Left cardiac atrium (tissue), 4 donors: ENCODE results near the gene WDR70. TPM values are rescaled to one million over a fixed set of nuclear protein-coding genes. Genes with fewer than 3 reads are reported as not detected.
"Not testable (repeated sequence)": the region's sequence is repeated elsewhere in the genome, so short reads cannot be mapped to it uniquely, and the experiment has no call there.

Experiments used
- ATAC-seq, 2 donors: fragments of 200-7000 bp; cut with Tn5 transposase; one replicate each; pipeline ENCODE4 v1.9.1; 2020; ENCODE audit warnings: mild to moderate bottlenecking in 2 of 2, moderate library complexity in 2 of 2
- DNase-seq: peaks from one replicate; pipeline ENCODE4 v3.0.0-alpha.2; 2020
- intact Hi-C, 2 donors: fragments of 100-400 bp; cut with DNase I; formaldehyde crosslinking; loops; one replicate each; pipeline versions ENCODE4 v1.14.1 to v1.15.1; 2022 to 2023
- total RNA-seq, 2 donors: library from RNA; stranded (reverse); fragmentation: NEBNext Ultra II Directional; extraction: Animal tissue kit (Norgen Biotek cat#: 25700); gene quantifications; one replicate each; pipeline ENCODE4 v1.2.1, GENCODE V29; 2021
- donor health status: DM: no; HTN: yes; CAD: no.
- donor health status: DM: no; HTN: yes; CAD: no; lungs with severe emphysema.
- donor health status: DM: yes; HTN: yes; CAD: no.
- donor health status: Dilated cardiomyopathy.

Gene WDR70
- total RNA-seq, 2 donors from 2014 or later = 14.5 TPM

GRCh38 chr5:37495668-37496347 is 116.7 kb downstream of the WDR70 start:
- DNase-seq (no peak), ATAC-seq (no peak)
- intact Hi-C loops = no loop called here

GRCh38 chr5:37496902-37497445 is 117.9 kb downstream of the WDR70 start:
- intact Hi-C loops = no loop called here
- ATAC-seq (no peak), DNase-seq (no peak)

GRCh38 chr5:37501152-37501551 is 122.0 kb downstream of the WDR70 start:
- no peak for ATAC-seq

GRCh38 chr5:37506241-37506640 is 127.1 kb downstream of the WDR70 start:
- intact Hi-C loops = no loop called here

More at GRCh38 chr5:37501152-37501551, 122.0 kb downstream of the WDR70 start:
- no peak for DNase-seq
- intact Hi-C loops = no loop called here

GRCh38 chr5:37506722-37507121 is 127.6 kb downstream of the WDR70 start:
- ATAC-seq (no peak), DNase-seq (no peak)
- intact Hi-C loops = no loop called here

More at GRCh38 chr5:37506241-37506640, 127.1 kb downstream of the WDR70 start:
- ATAC-seq (no peak), DNase-seq (no peak)

- intact Hi-C loops = no loop called here
- no peak for DNase-seq
- ATAC-seq = no peak
Measured at GRCh38 chr5:37511646-37512045, 132.5 kb downstream of the WDR70 start.

GRCh38 chr5:37514946-37515345 is 135.8 kb downstream of the WDR70 start:
- no peak for DNase-seq
- intact Hi-C loops = no loop called here
- no peak for ATAC-seq

- ATAC-seq (no peak), DNase-seq (no peak)
- intact Hi-C loops = no loop called here
Measured at GRCh38 chr5:37517686-37518085, 138.6 kb downstream of the WDR70 start.

GRCh38 chr5:37518356-37518755 is 139.2 kb downstream of the WDR70 start:
- intact Hi-C loops, DNase-seq, ATAC-seq: not testable (repeated sequence)

GRCh38 chr5:37519304-37519703 is 140.2 kb downstream of the WDR70 start:
- intact Hi-C loops = no loop called here
- DNase-seq (no peak), ATAC-seq (no peak)

- ATAC-seq = no peak
- intact Hi-C loops = no loop called here
- no peak for DNase-seq
Measured at GRCh38 chr5:37519807-37520206, 140.7 kb downstream of the WDR70 start.

GRCh38 chr5:37520811-37521210 is 141.7 kb downstream of the WDR70 start:
- ATAC-seq (no peak), DNase-seq (no peak)
- intact Hi-C loops = no loop called here

GRCh38 chr5:37532976-37533740 is 154.0 kb downstream of the WDR70 start:
- intact Hi-C loops = no loop called here
- DNase-seq = no peak
- ATAC-seq = no peak

- ATAC-seq (peak in 1 of 2 donors; percentile 22), DNase-seq (no peak)
- intact Hi-C loops = no loop called here
Measured at GRCh38 chr5:37533851-37534250, 154.7 kb downstream of the WDR70 start.

GRCh38 chr5:37539459-37539858 is 160.3 kb downstream of the WDR70 start:
- no peak for DNase-seq
- intact Hi-C loops = no loop called here
- no peak for ATAC-seq

- intact Hi-C loops = no loop called here
- no peak for DNase-seq
- ATAC-seq = no peak
Measured at GRCh38 chr5:37543216-37543615, 164.1 kb downstream of the WDR70 start.

GRCh38 chr5:37549411-37549810 is 170.3 kb downstream of the WDR70 start:
- intact Hi-C loops = no loop called here
- ATAC-seq = no peak
- no peak for DNase-seq

GRCh38 chr5:37552161-37552560 is 173.0 kb downstream of the WDR70 start:
- no peak for ATAC-seq
- intact Hi-C loops = no loop called here
- no peak for DNase-seq

GRCh38 chr5:37552770-37553719 is 173.9 kb downstream of the WDR70 start:
- ATAC-seq (peak in 1 of 2 donors; percentile 79), DNase-seq (no peak)
- intact Hi-C loops = no loop called here
